Breast epithelium (tissue), 3 donors: ENCODE results near the gene KCNMB2.

ENCODE experiments used
- POLR2A ChIP-seq: fragments of 450-650 bp; IDR thresholded peaks from one replicate; pipeline ENCODE4 v1.6.1; 2016; ENCODE audit warnings: antibody characterized with exemption, mild to moderate bottlenecking, moderate library complexity
- POLR2AphosphoS5 ChIP-seq, 3 donors: sonication (generic); formaldehyde crosslinking; IDR thresholded peaks; one replicate each; pipeline ENCODE4 v1.6.1; 2017; ENCODE audit warnings: antibody characterized with exemption in 3 of 3
- TF ChIP-seq, protein P1 (sequence below), 3 donors: fragments of 450-650 bp; IDR thresholded peaks; one replicate each; pipeline ENCODE4 v1.5.1; 2016 to 2017; ENCODE audit warnings: antibody characterized with exemption in 3 of 3, mild to moderate bottlenecking in 3 of 3, moderate library complexity in 3 of 3

DNA sequence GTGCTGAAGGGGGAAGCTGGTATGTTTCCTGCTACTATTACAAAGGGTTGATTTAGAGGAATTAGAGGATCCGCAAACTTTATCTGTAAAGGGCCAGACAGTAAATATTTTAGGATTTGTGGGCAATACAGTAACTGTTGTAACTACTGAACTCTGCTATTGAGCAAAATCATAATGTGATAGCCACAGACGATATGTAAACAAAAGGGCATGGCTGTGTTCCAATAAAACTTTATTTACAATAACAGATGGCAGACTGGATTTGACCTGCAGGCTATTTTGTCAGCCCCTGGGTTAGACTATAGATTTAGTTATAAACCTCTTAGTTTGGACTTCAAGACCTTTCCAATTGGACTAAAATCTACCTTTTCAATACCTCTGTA lies 27.8 kb upstream of the KCNMB2 start:
- TF ChIP-seq, protein P1, sequence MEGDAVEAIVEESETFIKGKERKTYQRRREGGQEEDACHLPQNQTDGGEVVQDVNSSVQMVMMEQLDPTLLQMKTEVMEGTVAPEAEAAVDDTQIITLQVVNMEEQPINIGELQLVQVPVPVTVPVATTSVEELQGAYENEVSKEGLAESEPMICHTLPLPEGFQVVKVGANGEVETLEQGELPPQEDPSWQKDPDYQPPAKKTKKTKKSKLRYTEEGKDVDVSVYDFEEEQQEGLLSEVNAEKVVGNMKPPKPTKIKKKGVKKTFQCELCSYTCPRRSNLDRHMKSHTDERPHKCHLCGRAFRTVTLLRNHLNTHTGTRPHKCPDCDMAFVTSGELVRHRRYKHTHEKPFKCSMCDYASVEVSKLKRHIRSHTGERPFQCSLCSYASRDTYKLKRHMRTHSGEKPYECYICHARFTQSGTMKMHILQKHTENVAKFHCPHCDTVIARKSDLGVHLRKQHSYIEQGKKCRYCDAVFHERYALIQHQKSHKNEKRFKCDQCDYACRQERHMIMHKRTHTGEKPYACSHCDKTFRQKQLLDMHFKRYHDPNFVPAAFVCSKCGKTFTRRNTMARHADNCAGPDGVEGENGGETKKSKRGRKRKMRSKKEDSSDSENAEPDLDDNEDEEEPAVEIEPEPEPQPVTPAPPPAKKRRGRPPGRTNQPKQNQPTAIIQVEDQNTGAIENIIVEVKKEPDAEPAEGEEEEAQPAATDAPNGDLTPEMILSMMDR (IDR thresholded peaks at IDR 0.05) = no peak
- TF ChIP-seq POLR2AphosphoS5 (IDR thresholded peaks at IDR 0.05) = no peak
- TF ChIP-seq POLR2A = no peak
